Activated naive CD8-positive, alpha-beta T cell treated with anti-CD3 and anti-CD28 coated beads for 36 hours (primary cell): ENCODE results near the gene ALK. TPM values are rescaled to one million over a fixed set of nuclear protein-coding genes. Genes with fewer than 3 reads are reported as not detected.
"Not testable (repeated sequence)": the region's sequence is repeated elsewhere in the genome, so short reads cannot be mapped to it uniquely, and the experiment has no call there.

ENCODE experiments used
- DNase-seq: peaks from one replicate; pipeline ENCODE4 v3.0.0; 2021
- H3K27ac Mint-ChIP-seq: one replicate; pipeline ENCODE4 v1.8.0; 2022; ENCODE audit warnings: mild to moderate bottlenecking, moderate library complexity, mixed read lengths
- H3K27me3 Mint-ChIP-seq: one replicate; pipeline ENCODE4 v1.8.0; 2022; ENCODE audit warnings: mild to moderate bottlenecking, mixed read lengths
- H3K36me3 Mint-ChIP-seq: one replicate; pipeline ENCODE4 v1.8.0; 2021; ENCODE audit warnings: mild to moderate bottlenecking, mixed read lengths
- H3K4me1 Mint-ChIP-seq: one replicate; pipeline ENCODE4 v1.8.0; 2021; ENCODE audit warnings: mixed read lengths
- H3K4me3 Mint-ChIP-seq: one replicate; pipeline ENCODE4 v1.8.0; 2022; ENCODE audit warnings: mild to moderate bottlenecking, moderate library complexity, mixed read lengths
- H3K9me3 Mint-ChIP-seq: one replicate; pipeline ENCODE4 v1.8.0; 2022; ENCODE audit warnings: mixed read lengths
- total RNA-seq, 2 experiments: library from RNA; stranded (reverse); gene quantifications; one replicate each; pipeline ENCODE4 v1.2.3, GENCODE V29; 2021

ALK gene
- total RNA-seq, 2 experiments from 2014 or later = not detected

DNA sequence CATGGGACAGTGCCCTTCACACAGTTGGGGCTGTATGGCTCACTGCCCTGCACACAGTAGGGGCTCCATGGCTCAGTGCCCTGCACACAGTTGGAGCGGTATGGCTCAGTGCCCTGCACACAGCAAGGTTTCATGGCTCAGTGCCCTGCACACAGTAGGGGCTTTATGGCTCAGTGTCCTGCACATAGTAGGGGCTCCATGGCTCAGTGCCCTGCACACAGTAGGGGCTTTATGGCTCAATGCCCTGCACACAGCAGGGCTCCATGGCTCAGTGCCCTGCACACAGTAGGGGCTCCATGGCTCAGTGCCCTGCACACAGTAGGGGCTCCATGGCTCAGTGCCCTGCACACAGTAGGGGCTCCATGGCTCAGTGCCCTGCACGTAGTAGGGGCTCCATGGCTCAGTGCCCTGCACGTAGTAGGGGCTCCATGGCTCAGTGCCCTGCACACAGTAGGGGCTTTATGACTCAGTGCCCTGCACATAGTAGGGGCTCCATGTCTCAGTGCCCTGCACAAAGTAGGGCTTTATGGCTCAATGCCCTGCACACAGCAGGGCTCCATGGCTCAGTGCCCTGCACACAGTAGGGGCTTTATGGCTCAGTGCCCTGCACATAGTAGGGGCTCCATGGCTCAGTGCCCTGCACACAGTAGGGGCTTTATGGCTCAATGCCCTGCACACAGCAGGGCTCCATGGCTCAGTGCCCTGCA, 676.2 kb downstream of the ALK start:
- H3K36me3 Mint-ChIP-seq, H3K27ac Mint-ChIP-seq, H3K4me3 Mint-ChIP-seq, DNase-seq, H3K9me3 Mint-ChIP-seq, H3K4me1 Mint-ChIP-seq, H3K27me3 Mint-ChIP-seq: not testable (repeated sequence)

- H3K27ac Mint-ChIP-seq = no peak overlapping the region
- no peaks in the 10 kb centered on the region for H3K4me1 Mint-ChIP-seq
- H3K9me3 Mint-ChIP-seq = no peaks in the 10 kb centered on the region
- H3K4me3 Mint-ChIP-seq = no peak overlapping the region
- DNase-seq = no peak
- H3K36me3 Mint-ChIP-seq = no peaks in the 10 kb centered on the region
- peaks cover 3% of the 10 kb centered on the region for H3K27me3 Mint-ChIP-seq
Measured at GRCh38 chr2:29242621-29243375, 678.6 kb downstream of the ALK start.

GRCh38 chr2:29241955-29242565, 679.3 kb downstream of the ALK start:
- DNase-seq = no peak
- no peak overlapping the region for H3K4me3 Mint-ChIP-seq
- H3K36me3 Mint-ChIP-seq = no peaks in the 10 kb centered on the region
- no peaks in the 10 kb centered on the region for H3K9me3 Mint-ChIP-seq
- no peaks in the 10 kb centered on the region for H3K4me1 Mint-ChIP-seq
- H3K27me3 Mint-ChIP-seq = peaks cover 3% of the 10 kb centered on the region
- H3K27ac Mint-ChIP-seq = no peak overlapping the region

DNA sequence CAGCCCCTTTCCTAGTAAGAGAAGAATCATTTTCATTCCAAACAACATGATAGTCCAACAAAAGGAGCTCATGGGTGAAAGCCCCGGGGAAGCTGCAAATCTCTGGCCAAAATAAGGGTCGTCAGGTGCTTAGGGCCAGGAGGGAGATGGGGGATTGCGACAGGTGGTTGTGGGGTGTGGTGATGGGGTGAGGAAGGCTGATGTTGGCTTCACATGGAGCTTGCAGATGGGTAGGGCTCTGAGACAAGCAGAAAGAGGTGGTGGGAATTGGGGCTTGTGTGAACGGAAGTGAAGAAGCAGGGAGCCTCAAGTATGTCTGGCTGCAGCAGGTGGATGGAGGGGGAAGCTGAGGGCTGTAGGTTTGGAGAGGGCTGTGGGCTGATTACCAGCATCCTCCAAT, 680.0 kb downstream of the ALK start:
- Mint-ChIP-seq H3K4me1 (no peaks in the 10 kb centered on the region), H3K4me3 (no peak overlapping the region), H3K9me3 (no peaks in the 10 kb centered on the region), H3K27me3 (peaks cover 3% of the 10 kb centered on the region), H3K36me3 (no peaks in the 10 kb centered on the region), H3K27ac (no peak overlapping the region)
- no peak for DNase-seq

DNA sequence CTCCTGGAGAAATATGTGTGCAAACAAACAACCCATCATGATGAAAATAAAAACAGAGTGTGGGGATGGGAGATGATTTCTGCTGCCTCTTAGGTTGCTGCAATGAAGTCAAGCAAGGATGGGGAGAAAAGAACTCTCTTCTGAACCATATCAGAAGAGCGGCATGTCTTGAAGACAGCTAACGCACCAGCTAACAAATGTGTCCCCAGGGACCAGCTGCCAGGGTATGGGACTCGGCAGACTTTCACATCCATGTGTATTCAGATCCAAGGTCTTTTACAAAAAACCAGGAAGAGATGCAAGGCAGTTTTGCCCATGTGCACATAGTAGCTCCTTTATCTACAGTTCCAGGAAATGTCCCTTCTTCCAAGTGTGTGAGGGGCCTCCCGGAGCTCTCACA, 680.8 kb downstream of the ALK start:
- no peak overlapping the region for H3K4me3 Mint-ChIP-seq
- H3K27me3 Mint-ChIP-seq = peaks cover 3% of the 10 kb centered on the region
- H3K27ac Mint-ChIP-seq = no peak overlapping the region
- DNase-seq = no peak
- H3K9me3 Mint-ChIP-seq = no peaks in the 10 kb centered on the region
- no peaks in the 10 kb centered on the region for H3K36me3 Mint-ChIP-seq
- H3K4me1 Mint-ChIP-seq = no peaks in the 10 kb centered on the region

DNA sequence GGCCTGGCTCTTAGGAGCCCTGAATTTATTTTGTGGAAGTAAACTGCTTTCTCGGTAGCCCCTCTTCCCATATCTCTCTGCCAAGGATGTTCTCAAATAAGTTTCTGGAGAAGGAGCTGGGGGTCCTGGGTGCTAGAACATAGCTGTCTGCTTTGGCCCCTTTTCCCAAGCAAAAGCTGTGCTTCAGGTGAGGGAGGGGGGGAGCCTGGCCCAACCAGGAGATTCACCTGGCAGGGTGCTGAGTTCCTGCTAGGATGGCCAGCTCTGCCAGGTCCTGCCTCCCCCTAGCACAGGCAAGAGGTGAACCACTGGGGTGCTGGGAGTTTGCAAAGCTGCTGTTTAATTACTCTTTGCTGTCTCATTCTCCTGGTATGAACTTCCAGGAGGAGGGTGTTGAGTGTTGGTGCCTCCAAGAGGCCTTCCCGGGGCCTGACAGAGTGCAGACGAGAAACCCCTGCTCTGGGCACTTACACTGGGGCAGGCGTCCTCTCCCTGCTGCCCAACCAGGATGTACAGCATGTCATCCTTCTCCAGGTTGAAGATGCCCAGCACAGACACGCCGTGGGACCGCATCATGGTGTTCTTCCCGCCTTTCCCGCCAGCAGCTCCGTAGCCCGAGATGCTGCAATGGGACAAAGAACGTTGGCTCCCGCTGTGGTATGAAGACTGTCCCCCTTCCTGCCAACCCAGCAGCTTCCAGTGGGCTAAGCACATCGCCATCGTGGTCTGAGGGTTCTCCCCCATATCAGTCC, 682.0 kb downstream of the ALK start:
- no peak overlapping the region for H3K27ac Mint-ChIP-seq
- H3K27me3 Mint-ChIP-seq = peaks cover 3% of the 10 kb centered on the region
- no peaks in the 10 kb centered on the region for H3K9me3 Mint-ChIP-seq
- H3K4me3 Mint-ChIP-seq = no peak overlapping the region
- H3K36me3 Mint-ChIP-seq = no peaks in the 10 kb centered on the region
- no peaks in the 10 kb centered on the region for H3K4me1 Mint-ChIP-seq
- DNase-seq = no peak

DNA sequence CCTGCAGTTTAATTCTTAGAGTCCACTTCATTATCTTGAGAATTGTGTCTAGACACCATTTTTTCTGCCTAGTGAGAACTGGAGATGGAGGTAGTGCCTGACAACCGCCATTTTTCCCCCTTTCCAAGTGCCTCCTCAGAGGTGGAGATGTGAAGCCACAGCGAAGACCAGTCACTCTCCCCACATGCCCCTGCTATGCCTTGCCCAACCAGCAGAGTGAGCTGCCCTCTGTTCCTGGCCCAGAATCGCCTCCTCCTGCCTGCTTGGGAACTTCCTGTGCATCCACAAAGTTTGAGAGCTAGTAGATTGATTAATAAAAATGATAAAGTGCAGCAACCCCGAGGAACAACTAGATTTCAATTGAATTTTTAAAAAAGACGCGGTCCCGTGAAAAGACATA, 682.9 kb downstream of the ALK start:
- Mint-ChIP-seq H3K36me3 (no peaks in the 10 kb centered on the region), H3K9me3 (no peaks in the 10 kb centered on the region), H3K27ac (no peak overlapping the region), H3K27me3 (peaks cover 3% of the 10 kb centered on the region), H3K4me1 (no peaks in the 10 kb centered on the region), H3K4me3 (no peak overlapping the region)
- no peak for DNase-seq

GRCh38 chr2:29236074-29236473, 685.3 kb downstream of the ALK start:
- no peak for DNase-seq
- no peaks in the 10 kb centered on the region for H3K36me3 Mint-ChIP-seq
- no peaks in the 10 kb centered on the region for H3K9me3 Mint-ChIP-seq
- H3K4me3 Mint-ChIP-seq = no peak overlapping the region
- H3K27ac Mint-ChIP-seq = no peak overlapping the region
- H3K27me3 Mint-ChIP-seq = peaks cover 3% of the 10 kb centered on the region
- H3K4me1 Mint-ChIP-seq = no peaks in the 10 kb centered on the region

- no peak overlapping the region for H3K4me3 Mint-ChIP-seq
- DNase-seq = no peak
- peaks cover 3% of the 10 kb centered on the region for H3K27me3 Mint-ChIP-seq
- H3K27ac Mint-ChIP-seq = no peak overlapping the region
- H3K9me3 Mint-ChIP-seq = no peaks in the 10 kb centered on the region
- H3K36me3 Mint-ChIP-seq = no peaks in the 10 kb centered on the region
- H3K4me1 Mint-ChIP-seq = no peaks in the 10 kb centered on the region
Measured at GRCh38 chr2:29235411-29235810, 686.0 kb downstream of the ALK start.

GRCh38 chr2:29233428-29233827, 688.0 kb downstream of the ALK start:
- Mint-ChIP-seq H3K27me3 (peaks cover 8% of the 10 kb centered on the region), H3K4me1 (no peaks in the 10 kb centered on the region), H3K27ac (no peak overlapping the region), H3K9me3 (no peaks in the 10 kb centered on the region), H3K4me3 (no peak overlapping the region), H3K36me3 (no peaks in the 10 kb centered on the region)
- no peak for DNase-seq

GRCh38 chr2:29232041-29232440, 689.3 kb downstream of the ALK start:
- Mint-ChIP-seq H3K27me3 (peaks cover 16% of the 10 kb centered on the region), H3K9me3 (no peaks in the 10 kb centered on the region), H3K36me3 (no peaks in the 10 kb centered on the region)

DNA sequence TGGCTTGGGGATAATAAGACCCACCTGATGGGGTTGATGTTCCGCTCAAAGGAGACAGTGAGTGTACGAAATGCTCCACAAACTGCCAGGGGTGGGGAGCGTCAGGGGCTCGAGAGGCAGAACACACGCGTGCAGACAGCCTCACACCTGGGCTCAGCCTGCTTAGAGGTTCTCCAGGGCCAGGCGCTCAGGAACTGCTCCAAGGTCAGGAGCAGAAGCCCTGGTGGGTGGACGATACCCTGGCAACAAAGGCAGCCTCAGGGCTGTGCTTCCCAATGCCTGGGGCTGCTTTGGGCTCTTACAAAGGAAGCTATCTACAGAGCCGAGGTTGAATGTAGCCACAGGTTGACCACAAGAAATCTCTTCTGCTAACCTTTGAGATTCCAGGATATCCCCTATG, 691.7 kb downstream of the ALK start:
- Mint-ChIP-seq H3K4me1 (no peaks in the 10 kb centered on the region), H3K4me3 (no peak overlapping the region), H3K36me3 (no peaks in the 10 kb centered on the region), H3K27me3 (peaks cover 32% of the 10 kb centered on the region), H3K9me3 (no peaks in the 10 kb centered on the region), H3K27ac (no peak overlapping the region)
- DNase-seq = no peak

More at GRCh38 chr2:29232041-29232440, 689.3 kb downstream of the ALK start:
- no peak overlapping the region for H3K4me3 Mint-ChIP-seq
- H3K4me1 Mint-ChIP-seq = no peaks in the 10 kb centered on the region
- H3K27ac Mint-ChIP-seq = no peak overlapping the region
- no peak for DNase-seq

GRCh38 chr2:29228947-29229346, 692.4 kb downstream of the ALK start:
- Mint-ChIP-seq H3K36me3 (no peaks in the 10 kb centered on the region), H3K4me1 (no peaks in the 10 kb centered on the region), H3K27me3 (peaks cover 32% of the 10 kb centered on the region), H3K9me3 (no peaks in the 10 kb centered on the region), H3K27ac (no peak overlapping the region), H3K4me3 (no peak overlapping the region)
- DNase-seq = no peak

DNA sequence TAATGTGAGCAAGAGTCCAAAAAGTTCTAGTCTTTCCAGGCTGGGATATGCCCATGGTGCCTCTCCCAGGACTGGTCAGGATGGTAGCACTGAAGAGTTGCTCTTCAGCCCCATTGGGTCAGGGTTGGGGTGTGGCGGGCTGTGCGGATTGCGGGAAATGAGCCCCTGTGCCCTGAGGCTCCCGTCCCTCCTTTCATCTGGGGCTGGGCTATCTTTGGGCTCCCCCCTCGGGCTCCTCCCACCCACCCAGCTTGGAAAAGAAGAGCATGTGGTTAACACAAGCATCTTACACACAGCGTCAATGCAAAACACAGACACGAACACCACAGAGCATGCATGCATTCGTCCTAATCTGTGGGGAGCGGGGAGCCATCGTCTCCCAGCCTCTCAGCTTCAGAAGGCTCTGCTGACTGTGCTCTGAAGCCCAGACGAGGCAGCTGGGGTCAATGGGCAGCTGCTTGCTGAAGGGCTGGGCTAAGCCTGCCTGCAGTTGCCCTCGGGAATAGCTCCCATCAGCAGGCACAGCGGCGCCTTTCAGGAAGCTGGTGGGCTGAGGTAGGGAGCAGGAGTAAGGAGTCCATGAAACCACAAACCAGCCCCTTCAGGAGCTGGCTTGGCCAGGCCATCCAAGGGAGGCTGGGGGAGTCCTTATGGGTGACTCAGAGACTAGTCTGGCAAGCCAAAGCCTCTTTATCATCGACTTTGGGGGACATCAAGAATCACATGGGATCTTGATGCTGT, 693.3 kb downstream of the ALK start:
- no peak overlapping the region for H3K4me3 Mint-ChIP-seq
- H3K36me3 Mint-ChIP-seq = no peaks in the 10 kb centered on the region
- H3K27ac Mint-ChIP-seq = no peak overlapping the region
- H3K9me3 Mint-ChIP-seq = no peaks in the 10 kb centered on the region
- no peaks in the 10 kb centered on the region for H3K4me1 Mint-ChIP-seq
- H3K27me3 Mint-ChIP-seq = peaks cover 32% of the 10 kb centered on the region
- no peak for DNase-seq
